ENCODE data around the gene MYH14. TPM values are rescaled to one million over a fixed set of nuclear protein-coding genes. Genes with fewer than 3 reads are reported as not detected.

MYH14 gene
- total and polyA plus RNA-seq, 2 experiments from 2014 or later, result 40.9 to 64.4 TPM

GRCh38 chr19:50318438-50318837 is 115.0 kb downstream of the MYH14 start:
- Histone ChIP-seq H3K27me3 (peaks cover 35% of the 10 kb centered on the region), H3K9me2 (replicated peaks; ENCODE audit: insufficient read depth) (no peaks in the 10 kb centered on the region), H3K27ac (no peak overlapping the region), H2AFZ (no peak overlapping the region), H3K36me3 (replicated peaks; ENCODE audit: insufficient read depth, low read depth) (no peaks in the 10 kb centered on the region), H4K20me1 (ENCODE audit: insufficient read depth, poor library complexity, severe bottlenecking) (no peaks in the 10 kb centered on the region), H3K9me3 (ENCODE audit: low read depth) (no peaks in the 10 kb centered on the region), H3K4me2 (no peak overlapping the region), H3K4me1 (ENCODE audit: insufficient read depth) (no peaks in the 10 kb centered on the region), H3K79me2 (no peaks in the 10 kb centered on the region), H3K4me3 (no peak overlapping the region)
- no peak for DNase-seq (ENCODE audit: low spot score)
- no peak for TF ChIP-seq EZH2phosphoT487 (IDR thresholded peaks at IDR 0.05; ENCODE audit: low read depth, severe bottlenecking, unreplicated experiment)
- TF ChIP-seq, protein P1, sequence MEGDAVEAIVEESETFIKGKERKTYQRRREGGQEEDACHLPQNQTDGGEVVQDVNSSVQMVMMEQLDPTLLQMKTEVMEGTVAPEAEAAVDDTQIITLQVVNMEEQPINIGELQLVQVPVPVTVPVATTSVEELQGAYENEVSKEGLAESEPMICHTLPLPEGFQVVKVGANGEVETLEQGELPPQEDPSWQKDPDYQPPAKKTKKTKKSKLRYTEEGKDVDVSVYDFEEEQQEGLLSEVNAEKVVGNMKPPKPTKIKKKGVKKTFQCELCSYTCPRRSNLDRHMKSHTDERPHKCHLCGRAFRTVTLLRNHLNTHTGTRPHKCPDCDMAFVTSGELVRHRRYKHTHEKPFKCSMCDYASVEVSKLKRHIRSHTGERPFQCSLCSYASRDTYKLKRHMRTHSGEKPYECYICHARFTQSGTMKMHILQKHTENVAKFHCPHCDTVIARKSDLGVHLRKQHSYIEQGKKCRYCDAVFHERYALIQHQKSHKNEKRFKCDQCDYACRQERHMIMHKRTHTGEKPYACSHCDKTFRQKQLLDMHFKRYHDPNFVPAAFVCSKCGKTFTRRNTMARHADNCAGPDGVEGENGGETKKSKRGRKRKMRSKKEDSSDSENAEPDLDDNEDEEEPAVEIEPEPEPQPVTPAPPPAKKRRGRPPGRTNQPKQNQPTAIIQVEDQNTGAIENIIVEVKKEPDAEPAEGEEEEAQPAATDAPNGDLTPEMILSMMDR (IDR thresholded peaks at IDR 0.05; ENCODE audit: poor library complexity), result no peak
- WGBS (ENCODE audit: low lambda C conversion rate, missing lambda C conversion rate), result 78% methylated on average over 8 of the region's 8 CpGs

DNA sequence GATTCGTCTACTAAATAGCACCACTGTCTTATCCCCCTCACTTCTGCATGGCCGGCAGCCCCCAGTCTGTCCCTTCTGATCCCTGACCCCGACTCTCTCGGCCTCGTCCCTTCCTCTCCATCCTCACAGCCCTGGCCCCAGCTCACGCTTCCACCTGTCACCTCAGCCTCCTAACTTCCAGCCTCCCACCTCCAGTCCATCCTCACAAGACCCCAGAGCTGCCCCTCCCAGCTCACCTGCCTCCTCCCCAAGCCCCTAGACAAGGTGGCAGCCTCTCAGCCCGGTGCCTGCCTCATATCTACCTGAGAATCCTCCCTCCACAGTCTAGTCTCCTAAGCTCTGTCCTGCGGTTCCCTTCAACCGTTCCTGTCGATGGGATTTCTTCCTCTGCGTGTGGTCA is 115.7 kb downstream of the MYH14 start:
- no peaks in the 10 kb centered on the region for H3K4me1 ChIP-seq (ENCODE audit: insufficient read depth)
- H2AFZ ChIP-seq, result no peak overlapping the region
- no peak for DNase-seq (ENCODE audit: low spot score)
- no peaks in the 10 kb centered on the region for H3K9me2 ChIP-seq (replicated peaks; ENCODE audit: insufficient read depth)
- no peaks in the 10 kb centered on the region for H3K79me2 ChIP-seq
- no peaks in the 10 kb centered on the region for H3K9me3 ChIP-seq (ENCODE audit: low read depth)
- peaks cover 29% of the 10 kb centered on the region for H3K27me3 ChIP-seq
- no peak overlapping the region for H3K4me2 ChIP-seq
- no peak overlapping the region for H3K4me3 ChIP-seq
- H4K20me1 ChIP-seq (ENCODE audit: insufficient read depth, poor library complexity, severe bottlenecking), result no peaks in the 10 kb centered on the region
- no peak overlapping the region for H3K27ac ChIP-seq
- WGBS (ENCODE audit: low lambda C conversion rate, missing lambda C conversion rate), result 90% methylated on average over 11 of the region's 11 CpGs
- no peaks in the 10 kb centered on the region for H3K36me3 ChIP-seq (replicated peaks; ENCODE audit: insufficient read depth, low read depth)
- TF ChIP-seq, protein P1 (IDR thresholded peaks at IDR 0.05; ENCODE audit: poor library complexity), result no peak
- no peak for TF ChIP-seq EZH2 (IDR thresholded peaks at IDR 0.05; ENCODE audit: borderline replicate concordance)
- no peak for TF ChIP-seq EZH2phosphoT487 (IDR thresholded peaks at IDR 0.05; ENCODE audit: low read depth, severe bottlenecking, unreplicated experiment)

GRCh38 chr19:50320051-50320450 is 116.6 kb downstream of the MYH14 start:
- H2AFZ ChIP-seq, result no peak overlapping the region
- no peaks in the 10 kb centered on the region for H3K9me3 ChIP-seq (ENCODE audit: low read depth)
- TF ChIP-seq EZH2 (IDR thresholded peaks at IDR 0.05; ENCODE audit: borderline replicate concordance), result no peak
- no peak for TF ChIP-seq EZH2phosphoT487 (IDR thresholded peaks at IDR 0.05; ENCODE audit: low read depth, severe bottlenecking, unreplicated experiment)
- TF ChIP-seq, protein P1 (IDR thresholded peaks at IDR 0.05; ENCODE audit: poor library complexity), result no peak
- no peaks in the 10 kb centered on the region for H3K4me1 ChIP-seq (ENCODE audit: insufficient read depth)
- no peak overlapping the region for H3K4me2 ChIP-seq
- H3K27ac ChIP-seq, result no peak overlapping the region
- WGBS (ENCODE audit: low lambda C conversion rate, missing lambda C conversion rate), result 96% methylated on average over 5 of the region's 12 CpGs
- no peaks in the 10 kb centered on the region for H4K20me1 ChIP-seq (ENCODE audit: insufficient read depth, poor library complexity, severe bottlenecking)
- no peak overlapping the region for H3K4me3 ChIP-seq
- no peaks in the 10 kb centered on the region for H3K79me2 ChIP-seq
- DNase-seq (ENCODE audit: low spot score), result no peak
- no peaks in the 10 kb centered on the region for H3K36me3 ChIP-seq (replicated peaks; ENCODE audit: insufficient read depth, low read depth)
- H3K9me2 ChIP-seq (replicated peaks; ENCODE audit: insufficient read depth), result no peaks in the 10 kb centered on the region
- H3K27me3 ChIP-seq, result peaks cover 20% of the 10 kb centered on the region

GRCh38 chr19:50320596-50320995 is 117.2 kb downstream of the MYH14 start:
- DNase-seq (ENCODE audit: low spot score), result no peak
- no peaks in the 10 kb centered on the region for H3K9me2 ChIP-seq (replicated peaks; ENCODE audit: insufficient read depth)
- no peak overlapping the region for H2AFZ ChIP-seq
- H4K20me1 ChIP-seq (ENCODE audit: insufficient read depth, poor library complexity, severe bottlenecking), result no peaks in the 10 kb centered on the region
- no peak overlapping the region for H3K27ac ChIP-seq
- 95% methylated on average over 13 of the region's 20 CpGs for WGBS (ENCODE audit: low lambda C conversion rate, missing lambda C conversion rate)
- no peaks in the 10 kb centered on the region for H3K4me1 ChIP-seq (ENCODE audit: insufficient read depth)
- peaks cover 17% of the 10 kb centered on the region for H3K27me3 ChIP-seq
- TF ChIP-seq EZH2 (IDR thresholded peaks at IDR 0.05; ENCODE audit: borderline replicate concordance) (no peak), EZH2phosphoT487 (IDR thresholded peaks at IDR 0.05; ENCODE audit: low read depth, severe bottlenecking, unreplicated experiment) (no peak)
- TF ChIP-seq, protein P1 (IDR thresholded peaks at IDR 0.05; ENCODE audit: poor library complexity), result no peak
- no peaks in the 10 kb centered on the region for H3K79me2 ChIP-seq
- H3K9me3 ChIP-seq (ENCODE audit: low read depth), result no peaks in the 10 kb centered on the region
- no peak overlapping the region for H3K4me3 ChIP-seq
- H3K36me3 ChIP-seq (replicated peaks; ENCODE audit: insufficient read depth, low read depth), result no peaks in the 10 kb centered on the region
- no peak overlapping the region for H3K4me2 ChIP-seq
